ENCODE results near the gene TBC1D3.
"Not testable (repeated sequence)": the region's sequence is repeated elsewhere in the genome, so short reads cannot be mapped to it uniquely, and the experiment has no call there.

Gene TBC1D3

DNA sequence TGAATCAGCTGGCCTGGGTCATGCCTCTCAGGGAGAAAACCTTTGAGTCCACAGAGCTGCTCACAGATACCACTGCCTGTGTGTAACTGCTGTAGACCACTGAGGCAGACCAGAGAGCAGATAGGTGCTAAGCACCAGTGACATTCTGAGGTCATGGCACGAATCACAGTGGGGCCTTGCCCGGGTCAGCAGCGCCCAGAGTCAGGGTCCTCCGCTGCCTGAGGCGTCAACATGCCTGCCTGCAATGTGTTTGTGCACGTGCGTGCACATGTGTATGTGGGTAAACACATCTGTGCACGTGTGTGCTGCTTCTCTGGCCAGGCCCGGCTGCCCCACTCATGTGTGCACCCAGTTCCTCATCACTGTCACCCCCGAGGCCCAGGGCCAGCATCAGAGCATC, at the start of gene TBC1D3:
TBC1D3 (minus strand) TSS at position 101 of the 400 bp plus-strand sequence. CDS start 1,526 bp downstream, outside the sequence.
- in situ Hi-C loops (cut with MboI; ENCODE audit: low pct_unique_long_range_greater_than_20kb, low sequenced_read_pairs, unreplicated experiment); DNase-seq (ENCODE audit: low spot score): not testable (repeated sequence)

DNA sequence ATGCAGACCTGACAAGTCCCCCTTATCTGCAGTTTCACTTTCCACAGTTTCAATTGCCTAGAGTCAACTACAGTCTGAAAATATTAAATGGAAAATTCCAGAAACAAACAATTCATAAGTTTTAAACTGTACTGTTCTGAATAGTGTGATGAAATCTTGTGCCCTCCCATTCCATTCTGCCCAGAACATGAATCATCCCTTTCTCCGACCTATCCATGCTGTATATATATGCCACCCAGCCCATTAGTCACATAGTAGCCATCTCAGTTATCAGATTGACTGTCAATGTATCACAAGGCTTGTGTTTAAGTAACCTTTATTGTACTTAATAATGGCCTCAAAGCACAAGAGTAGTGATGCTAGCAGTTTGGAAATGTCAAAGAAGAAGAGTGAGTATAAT, 40.4 kb upstream of the TBC1D3 start:
- in situ Hi-C loops (cut with MboI; ENCODE audit: low pct_unique_long_range_greater_than_20kb, low sequenced_read_pairs, unreplicated experiment); DNase-seq (ENCODE audit: low spot score): not testable (repeated sequence)

DNA sequence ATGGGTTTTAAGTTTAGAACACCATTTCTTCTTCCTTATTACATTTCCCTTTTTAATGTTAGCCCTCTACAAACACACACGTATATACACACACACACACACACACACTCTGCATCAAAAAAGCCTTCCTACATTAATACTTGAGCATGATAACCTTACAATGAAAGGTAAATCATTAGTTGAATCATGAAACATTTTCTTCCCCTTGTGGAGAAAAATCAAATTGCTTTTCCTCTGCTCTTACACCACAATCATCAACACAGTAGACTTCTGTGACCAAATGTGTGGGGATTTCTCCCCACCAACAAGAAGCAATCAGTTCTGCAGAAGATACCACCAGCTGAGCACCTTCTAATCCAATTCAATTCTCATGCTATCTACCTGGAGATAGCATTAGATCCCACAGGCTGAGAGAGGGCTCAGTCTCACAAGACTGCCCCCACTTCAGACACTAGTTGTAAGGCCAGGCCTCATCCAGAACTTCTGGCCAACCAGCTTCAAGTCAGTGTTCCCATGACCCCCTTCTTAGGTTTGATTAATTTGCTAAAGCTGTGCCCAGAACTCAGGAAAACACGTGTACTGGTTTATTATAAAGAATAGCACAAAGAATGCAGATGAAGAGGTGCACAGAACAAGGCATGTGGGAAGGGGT, 33.6 kb upstream of the TBC1D3 start:
- in situ Hi-C loops (cut with MboI; ENCODE audit: low pct_unique_long_range_greater_than_20kb, low sequenced_read_pairs, unreplicated experiment); DNase-seq (ENCODE audit: low spot score): not testable (repeated sequence)

DNA sequence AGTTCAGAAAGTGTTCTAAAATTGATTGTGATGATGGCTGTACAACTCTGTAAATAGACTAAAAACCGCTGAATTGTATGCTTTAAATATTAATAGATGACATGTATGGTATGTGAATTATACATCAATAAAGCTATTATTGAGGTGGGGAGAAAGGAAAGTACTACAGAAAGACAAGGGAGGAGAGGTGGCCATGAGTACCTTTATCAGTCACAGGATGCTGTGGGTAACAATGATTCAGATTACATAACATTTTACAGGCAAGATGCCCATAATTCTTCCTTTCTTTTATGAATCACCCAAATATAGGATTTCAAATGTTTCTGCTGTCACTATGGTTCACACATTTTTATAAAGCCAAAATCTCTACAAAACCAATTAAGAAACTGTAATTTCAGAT, 28.5 kb upstream of the TBC1D3 start:
- DNase-seq (ENCODE audit: low spot score); in situ Hi-C loops (cut with MboI; ENCODE audit: low pct_unique_long_range_greater_than_20kb, low sequenced_read_pairs, unreplicated experiment): not testable (repeated sequence)

DNA sequence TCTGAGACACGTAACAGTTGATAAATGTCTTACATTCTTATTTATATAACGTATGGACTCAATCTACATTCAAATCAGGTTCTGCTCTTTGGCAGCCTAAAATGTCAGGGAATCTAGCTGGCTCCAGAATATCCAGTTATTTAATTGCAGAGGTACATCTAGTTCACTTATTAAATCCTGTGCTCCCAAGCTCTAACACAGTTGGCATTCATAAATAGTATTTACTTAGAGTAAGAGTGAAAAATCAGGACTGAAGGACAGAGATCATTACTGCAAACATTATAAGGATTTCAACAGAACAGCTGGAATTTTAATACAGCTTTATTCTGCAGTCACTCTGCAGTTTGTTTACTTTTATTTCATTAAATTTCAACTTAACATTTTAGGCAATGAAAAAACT, 7.9 kb upstream of the TBC1D3 start:
- in situ Hi-C loops (cut with MboI; ENCODE audit: low pct_unique_long_range_greater_than_20kb, low sequenced_read_pairs, unreplicated experiment); DNase-seq (ENCODE audit: low spot score): not testable (repeated sequence)

DNA sequence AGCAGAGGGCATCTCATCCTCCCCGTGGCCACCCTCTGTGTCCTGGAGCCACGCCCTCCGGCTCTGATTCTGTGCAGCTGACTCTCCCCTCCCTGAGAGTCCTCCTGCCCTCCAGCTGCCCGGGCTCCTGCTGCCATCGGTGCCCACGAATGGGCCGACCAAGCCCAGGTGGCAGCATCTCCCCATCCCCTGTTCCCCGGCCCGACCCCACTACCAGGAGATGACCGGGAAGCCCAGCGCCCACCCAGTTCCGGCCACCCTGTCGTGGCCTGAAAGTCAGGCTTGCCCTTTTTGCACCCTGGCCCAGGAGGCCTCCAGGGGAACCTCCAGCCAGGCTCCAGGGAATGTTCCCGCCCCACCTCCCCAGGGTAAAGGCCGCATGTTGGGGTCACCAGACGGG, 57.5 kb downstream of the TBC1D3 start:
- DNase-seq (ENCODE audit: low spot score); in situ Hi-C loops (cut with MboI; ENCODE audit: low pct_unique_long_range_greater_than_20kb, low sequenced_read_pairs, unreplicated experiment): not testable (repeated sequence)

Data from GM13977 (cell line).